COLO668 (cell line): ENCODE data around the gene ATP8A1.
A peak's percentile ranks its signal among the peaks of the same experiment; 100 is the strongest.

Source experiments
- DNase-seq: peaks from one replicate; lab custom pipeline; 2025; ENCODE audit not compliant: unreplicated experiment; lab: John Stamatoyannopoulos, UW

Gene ATP8A1

GRCh38 chr4:42417550-42417949 is 239.4 kb downstream of the ATP8A1 start:
- no peak for DNase-seq

GRCh38 chr4:42416017-42416416 is 240.9 kb downstream of the ATP8A1 start:
- no peak for DNase-seq

DNA sequence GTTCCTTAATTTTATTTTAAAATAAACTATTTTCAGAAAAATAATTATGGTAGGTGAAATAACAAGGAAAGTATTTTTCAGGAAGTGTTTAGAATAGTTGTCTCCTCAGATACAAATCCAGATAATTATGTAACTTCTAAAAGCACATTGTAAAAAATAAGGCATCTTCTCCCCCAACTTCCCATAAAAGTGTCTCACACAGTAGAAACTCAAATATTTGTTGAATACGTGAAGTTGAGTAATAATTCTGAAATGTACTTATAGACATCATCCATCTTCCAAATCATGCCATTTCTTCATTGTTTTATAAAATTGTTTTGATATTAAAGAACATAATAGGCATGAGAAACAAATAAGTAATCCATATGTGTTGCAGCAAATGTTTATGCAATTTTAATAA is 241.6 kb downstream of the ATP8A1 start:
- DNase-seq, result no peak

DNA sequence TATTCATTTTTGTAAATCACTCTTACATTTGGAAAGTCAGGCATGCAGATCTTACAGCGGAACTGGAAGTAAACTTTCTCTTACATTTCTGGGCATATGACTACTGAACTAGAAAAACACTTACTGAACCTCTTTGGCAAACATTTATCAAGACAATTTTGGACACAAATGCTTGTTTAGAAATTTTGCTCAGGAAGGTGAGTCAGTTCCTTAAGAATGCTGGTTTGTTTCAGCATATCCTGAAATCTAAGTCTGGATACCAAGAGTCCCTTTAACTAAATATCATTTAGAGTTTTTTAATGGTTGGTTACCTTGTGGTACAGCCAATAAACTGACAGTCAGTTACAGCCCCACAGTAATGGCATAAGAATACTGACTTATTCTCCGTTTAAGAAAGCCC is 244.7 kb downstream of the ATP8A1 start:
- DNase-seq, result no peak

GRCh38 chr4:42411803-42412202 is 245.1 kb downstream of the ATP8A1 start:
- DNase-seq, result no peak

GRCh38 chr4:42410446-42410845 is 246.5 kb downstream of the ATP8A1 start:
- no peak for DNase-seq

DNA sequence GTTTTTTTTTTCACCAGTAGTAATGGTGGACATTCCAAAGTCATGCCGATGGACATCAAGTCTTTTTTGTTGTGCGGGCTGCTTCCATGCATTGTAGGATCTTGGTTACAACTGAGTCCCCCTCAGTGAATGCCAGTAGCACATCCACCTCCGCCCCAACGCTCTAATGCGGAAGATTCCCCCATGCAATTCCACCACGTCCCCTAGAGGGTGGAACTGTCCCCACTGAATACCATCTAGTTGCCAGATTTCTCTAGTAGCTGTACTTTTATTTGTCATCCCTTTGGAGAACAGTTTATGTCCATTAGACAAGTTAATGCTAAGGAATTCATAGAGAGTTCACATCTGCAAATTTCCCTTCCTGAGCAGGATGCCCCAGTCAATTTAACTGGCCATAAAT is 252.9 kb downstream of the ATP8A1 start:
- DNase-seq, result no peak

DNA sequence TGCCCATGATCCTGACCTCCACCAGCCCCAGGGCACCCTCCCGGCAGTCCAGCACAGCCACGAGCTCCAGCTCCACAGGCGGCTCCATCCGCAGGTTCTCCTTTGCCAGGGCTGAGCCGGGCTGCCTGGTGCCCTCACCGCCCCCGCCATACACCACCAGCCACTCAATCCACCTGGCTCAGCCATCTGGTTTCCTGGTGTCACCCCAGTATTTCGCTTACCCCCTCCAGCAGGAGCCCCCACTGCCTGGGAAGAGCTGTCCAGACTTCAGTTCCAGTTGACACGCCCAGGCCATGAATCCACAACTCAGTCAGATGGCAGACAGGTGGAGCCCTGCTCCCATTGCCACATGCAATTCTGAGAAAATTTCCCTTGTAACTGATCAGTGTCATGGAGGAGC is 255.7 kb downstream of the ATP8A1 start:
- DNase-seq, result no peak

DNA sequence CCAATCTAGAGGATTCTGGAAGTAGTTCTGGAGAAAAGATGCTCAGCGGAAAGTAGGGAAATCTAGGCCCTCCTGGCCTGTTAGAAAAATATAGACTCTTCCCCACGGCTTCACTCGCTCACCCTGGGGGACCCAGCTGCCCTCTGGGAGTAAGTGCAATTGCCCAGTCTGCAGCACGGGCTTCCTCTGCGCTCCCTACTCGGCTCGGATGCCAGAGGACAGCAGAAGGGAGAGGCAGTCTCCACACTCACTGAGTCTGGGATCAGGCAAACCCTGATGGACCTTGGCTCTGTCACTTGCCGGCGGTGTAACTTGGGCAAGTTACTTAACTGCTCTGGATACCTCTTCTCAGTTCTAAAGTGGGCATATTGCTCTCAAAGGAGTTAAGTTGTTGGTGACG is 257.5 kb downstream of the ATP8A1 start:
- DNase-seq, result no peak

GRCh38 chr4:42398871-42399331 is 258.0 kb downstream of the ATP8A1 start:
- DNase-seq, result peak; percentile 13

DNA sequence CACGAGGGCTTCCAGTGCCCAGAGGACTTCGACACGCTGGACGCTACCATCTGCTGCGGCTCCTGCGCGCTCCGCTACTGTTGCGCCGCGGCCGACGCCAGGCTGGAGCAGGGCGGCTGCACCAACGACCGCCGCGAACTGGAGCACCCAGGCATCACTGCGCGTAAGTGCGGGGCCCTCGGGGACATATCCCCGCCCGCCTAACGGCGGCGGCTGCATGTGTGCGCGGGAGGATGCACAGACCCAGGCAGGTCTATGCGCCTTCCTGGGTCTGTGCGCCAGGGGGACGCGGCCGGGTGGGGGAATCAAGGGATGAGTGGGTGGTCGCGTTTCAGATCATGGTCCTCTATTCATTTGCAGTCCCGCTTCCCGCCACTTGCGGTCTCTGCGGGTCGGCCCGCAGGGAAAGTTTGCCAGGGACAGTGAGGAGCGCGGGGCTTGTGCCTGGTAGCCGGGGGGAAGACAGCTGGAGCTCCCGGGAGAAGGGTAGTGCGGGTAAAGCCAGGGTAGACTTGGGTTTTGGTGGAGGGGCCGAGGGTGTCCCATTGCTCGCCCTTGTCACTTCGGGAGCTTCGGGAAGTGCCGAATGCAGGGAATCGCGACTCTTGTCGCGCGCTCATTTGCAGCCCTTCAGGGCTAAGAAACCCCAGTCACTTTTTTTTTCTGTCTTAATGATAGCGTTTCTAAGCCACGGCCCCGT is 258.6 kb downstream of the ATP8A1 start:
- DNase-seq, result peak; percentile 70

GRCh38 chr4:42397635-42398170 is 259.2 kb downstream of the ATP8A1 start:
- DNase-seq, result peak; percentile 70

GRCh38 chr4:42396752-42397634 is 259.9 kb downstream of the ATP8A1 start, which contains the start of gene SHISA3:
Gene SHISA3, plus strand, starts transcription at chr4:42397488. Its CDS starts 569 bp downstream, at chr4:42398057.
- peak; percentile 47 for DNase-seq

DNA sequence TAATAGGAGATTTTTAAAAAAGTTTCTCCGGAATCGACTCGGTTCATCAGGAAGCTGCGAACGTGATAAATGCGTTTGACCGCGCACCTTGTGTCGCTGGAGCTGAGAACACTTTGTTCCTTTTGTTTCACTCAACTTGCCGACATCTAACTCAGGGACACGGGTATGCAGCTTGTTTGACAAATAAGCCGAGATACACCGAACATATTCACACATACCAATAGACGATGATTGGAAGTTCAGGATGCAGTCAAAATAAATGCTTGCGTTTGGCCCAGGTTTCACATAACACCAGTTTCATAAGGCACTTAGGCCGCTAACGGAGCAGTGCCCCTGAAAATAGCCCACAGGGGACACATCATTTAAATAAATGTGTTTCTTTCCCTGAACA is 260.5 kb downstream of the ATP8A1 start:
- DNase-seq, result no peak

DNA sequence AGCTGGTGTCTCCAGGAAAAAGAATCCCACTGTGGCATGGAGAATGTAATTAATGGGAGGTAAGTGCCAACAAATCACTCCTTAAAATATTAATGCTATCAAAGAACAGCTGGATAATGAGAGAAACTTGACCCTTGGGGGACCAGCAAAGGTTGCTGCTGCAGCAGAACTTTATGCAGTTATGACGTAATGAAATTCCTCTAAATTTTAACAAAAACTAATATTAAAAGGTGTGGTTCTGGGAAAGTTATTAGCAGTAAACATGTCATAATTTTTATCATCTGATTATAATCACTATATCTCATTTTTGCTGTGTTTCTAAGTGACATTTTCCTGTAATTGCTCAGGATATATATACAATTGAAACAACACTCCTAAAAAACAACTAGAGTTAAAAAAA is 261.3 kb downstream of the ATP8A1 start:
- no peak for DNase-seq

DNA sequence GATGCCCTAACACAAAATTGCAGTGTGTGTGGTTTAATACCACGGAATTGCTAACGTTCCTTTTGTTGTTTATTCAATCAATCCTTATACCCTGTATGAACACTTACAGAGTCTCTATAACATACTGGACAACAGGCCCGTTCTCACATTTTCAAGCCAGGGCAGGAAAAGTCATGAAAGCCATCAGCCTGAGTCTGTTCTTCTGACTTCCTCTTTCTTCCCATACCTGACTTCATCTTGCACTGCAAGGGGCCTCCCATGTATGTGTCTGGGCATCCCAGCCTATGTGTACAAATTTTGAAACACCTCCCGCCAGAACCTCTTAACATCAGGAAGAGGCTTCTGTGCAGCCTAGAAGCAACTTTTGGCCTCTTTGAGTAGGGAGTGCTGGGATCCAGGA is 264.5 kb downstream of the ATP8A1 start:
- DNase-seq, result no peak

DNA sequence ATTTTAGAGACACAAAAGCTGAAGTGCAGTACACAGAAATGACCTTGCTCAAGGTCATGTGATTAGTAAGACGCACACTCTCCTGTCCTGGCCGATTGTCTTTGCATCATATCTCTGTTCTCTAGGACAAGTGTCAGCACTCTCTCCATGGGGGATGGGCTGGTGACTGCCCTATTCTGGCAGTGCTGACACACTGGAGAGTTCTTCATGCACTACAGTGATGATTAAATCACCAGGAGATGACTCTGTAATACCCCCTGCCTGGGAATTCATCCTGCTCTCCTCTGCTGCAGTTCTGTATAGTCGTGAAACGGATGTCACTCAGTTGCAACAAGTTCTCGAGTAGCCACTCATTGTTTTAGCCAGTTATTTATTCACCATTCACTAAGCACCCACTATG is 264.9 kb downstream of the ATP8A1 start:
- no peak for DNase-seq

GRCh38 chr4:42391355-42391664 is 265.6 kb downstream of the ATP8A1 start:
- DNase-seq, result no peak

DNA sequence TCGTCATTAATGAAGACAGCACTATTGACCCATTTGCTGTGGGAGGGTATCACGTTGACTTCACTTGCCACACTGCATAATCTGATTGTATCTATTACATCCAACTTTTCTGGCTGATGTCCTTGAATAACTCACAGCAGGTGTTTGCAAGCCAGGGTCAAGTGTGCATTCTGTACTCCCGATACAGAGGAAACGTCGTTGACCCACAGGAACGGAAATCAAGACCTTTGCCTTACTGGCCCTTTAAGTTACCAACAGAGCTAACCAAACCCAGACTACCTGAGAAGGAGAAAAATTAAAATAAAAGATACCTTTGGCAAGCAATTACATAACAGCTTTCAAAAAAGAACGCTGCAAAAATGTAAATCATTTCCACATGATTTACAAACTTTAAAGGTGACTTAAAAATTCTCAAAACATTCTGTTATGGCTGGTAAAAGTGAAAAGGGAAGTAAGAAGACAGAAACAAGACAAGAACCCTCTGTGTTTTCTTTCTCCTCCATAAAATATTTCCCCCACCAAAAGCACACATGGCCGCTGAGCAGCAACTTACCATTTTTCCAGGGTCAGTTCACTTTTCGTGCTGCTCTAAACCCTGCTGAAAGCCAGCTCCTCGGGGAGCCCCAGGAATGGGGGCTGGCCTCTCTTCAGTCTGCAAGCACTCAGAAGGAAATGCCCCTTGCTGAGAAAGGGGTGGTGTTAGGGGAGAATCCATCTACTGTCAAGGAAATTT is 266.1 kb downstream of the ATP8A1 start:
- no peak for DNase-seq

GRCh38 chr4:42385516-42385915 is 271.4 kb downstream of the ATP8A1 start:
- DNase-seq, result no peak

- no peak for DNase-seq
Observed at GRCh38 chr4:42381666-42382065, 275.2 kb downstream of the ATP8A1 start.
